ENCODE measurements around the gene LIN7B. TPM values are rescaled to one million over a fixed set of nuclear protein-coding genes. Genes with fewer than 3 reads are reported as not detected.

LIN7B gene
- total and polyA plus RNA-seq, 2 donors (not counting 1 experiment from before 2014, with no cell fraction given): 2.6 to 10.9 TPM

GRCh38 chr19:49094505-49095482 lies 19.4 kb upstream of the LIN7B start:
- H3K27ac ChIP-seq (ENCODE audit: insufficient read depth, low read length): no peak overlapping the region
- H3K36me3 ChIP-seq (ENCODE audit: control insufficient read depth, insufficient read depth, low read length): peaks cover 30% of the 10 kb centered on the region
- H3K9ac ChIP-seq (ENCODE audit: insufficient read depth, low read length): no peak overlapping the region
- TF ChIP-seq CTCF (conservative IDR thresholded peaks at IDR 0.05 in 1 of 2, IDR thresholded peaks at IDR 0.05 in 1 of 2; ENCODE audit: low read depth in 1 of 2, low read length in 2 of 2) (no peak), EZH2 (IDR thresholded peaks at IDR 0.05; ENCODE audit: low read length, missing control alignments) (no peak)
- no peaks in the 10 kb centered on the region for H3K9me3 ChIP-seq (ENCODE audit: control insufficient read depth, insufficient read depth, low read depth, low read length)
- H2AFZ ChIP-seq (ENCODE audit: low read length): no peak overlapping the region
- no peaks in the 10 kb centered on the region for H3K27me3 ChIP-seq (ENCODE audit: control insufficient read depth, insufficient read depth, low read length)
- no peak overlapping the region for H3K4me3 ChIP-seq (replicated peaks in 1 of 4; ENCODE audit: control extremely low read depth in 1 of 4, insufficient read depth in 1 of 4, low read depth in 3 of 4, low read length in 4 of 4)
- no peak for DNase-seq (ENCODE audit: low read depth in 2 of 2)
- no peaks in the 10 kb centered on the region for H4K20me1 ChIP-seq (ENCODE audit: control insufficient read depth, extremely low read depth, insufficient read depth, low read length)
- H3K79me2 ChIP-seq (ENCODE audit: control insufficient read depth, insufficient read depth, low read length): peaks cover 41% of the 10 kb centered on the region
- no peaks in the 10 kb centered on the region for H3K4me1 ChIP-seq (ENCODE audit: control insufficient read depth, extremely low read depth, insufficient read depth, low read length)
- no peak overlapping the region for H3K4me2 ChIP-seq (ENCODE audit: extremely low read depth, insufficient read depth, low read length)

GRCh38 chr19:49097453-49098288 lies 16.5 kb upstream of the LIN7B start:
- H3K9ac ChIP-seq (ENCODE audit: insufficient read depth, low read length): no peak overlapping the region
- no peaks in the 10 kb centered on the region for H3K27me3 ChIP-seq (ENCODE audit: control insufficient read depth, insufficient read depth, low read length)
- H3K4me1 ChIP-seq (ENCODE audit: control insufficient read depth, extremely low read depth, insufficient read depth, low read length): no peaks in the 10 kb centered on the region
- H3K79me2 ChIP-seq (ENCODE audit: control insufficient read depth, insufficient read depth, low read length): peaks cover 29% of the 10 kb centered on the region
- H3K4me2 ChIP-seq (ENCODE audit: extremely low read depth, insufficient read depth, low read length): no peak overlapping the region
- no peak overlapping the region for H3K27ac ChIP-seq (ENCODE audit: insufficient read depth, low read length)
- no peaks in the 10 kb centered on the region for H3K9me3 ChIP-seq (ENCODE audit: control insufficient read depth, insufficient read depth, low read depth, low read length)
- no peak overlapping the region for H2AFZ ChIP-seq (ENCODE audit: low read length)
- no peak overlapping the region for H3K4me3 ChIP-seq (replicated peaks in 1 of 4; ENCODE audit: control extremely low read depth in 1 of 4, insufficient read depth in 1 of 4, low read depth in 3 of 4, low read length in 4 of 4)
- TF ChIP-seq CTCF (conservative IDR thresholded peaks at IDR 0.05 in 1 of 2, IDR thresholded peaks at IDR 0.05 in 1 of 2; ENCODE audit: low read depth in 1 of 2, low read length in 2 of 2) (peak; percentile 98 to 100), EZH2 (IDR thresholded peaks at IDR 0.05; ENCODE audit: low read length, missing control alignments) (no peak)
- H3K36me3 ChIP-seq (ENCODE audit: control insufficient read depth, insufficient read depth, low read length): peaks cover 34% of the 10 kb centered on the region
- no peaks in the 10 kb centered on the region for H4K20me1 ChIP-seq (ENCODE audit: control insufficient read depth, extremely low read depth, insufficient read depth, low read length)
- peak; percentile 45 to 69 for DNase-seq (ENCODE audit: low read depth in 2 of 2)

- H3K4me1 ChIP-seq (ENCODE audit: control insufficient read depth, extremely low read depth, insufficient read depth, low read length): no peaks in the 10 kb centered on the region
- no peak for DNase-seq (ENCODE audit: low read depth in 2 of 2)
- H3K79me2 ChIP-seq (ENCODE audit: control insufficient read depth, insufficient read depth, low read length): peaks cover 25% of the 10 kb centered on the region
- H3K9ac ChIP-seq (ENCODE audit: insufficient read depth, low read length): no peak overlapping the region
- H3K9me3 ChIP-seq (ENCODE audit: control insufficient read depth, insufficient read depth, low read depth, low read length): no peaks in the 10 kb centered on the region
- no peak overlapping the region for H3K4me2 ChIP-seq (ENCODE audit: extremely low read depth, insufficient read depth, low read length)
- H3K36me3 ChIP-seq (ENCODE audit: control insufficient read depth, insufficient read depth, low read length): peaks cover 38% of the 10 kb centered on the region
- H3K27me3 ChIP-seq (ENCODE audit: control insufficient read depth, insufficient read depth, low read length): no peaks in the 10 kb centered on the region
- no peak overlapping the region for H3K27ac ChIP-seq (ENCODE audit: insufficient read depth, low read length)
- H3K4me3 ChIP-seq (replicated peaks in 1 of 4; ENCODE audit: control extremely low read depth in 1 of 4, insufficient read depth in 1 of 4, low read depth in 3 of 4, low read length in 4 of 4): no peak overlapping the region
- no peak for TF ChIP-seq CTCF (conservative IDR thresholded peaks at IDR 0.05 in 1 of 2, IDR thresholded peaks at IDR 0.05 in 1 of 2; ENCODE audit: low read depth in 1 of 2, low read length in 2 of 2)
- no peak for TF ChIP-seq EZH2 (IDR thresholded peaks at IDR 0.05; ENCODE audit: low read length, missing control alignments)
- no peak overlapping the region for H2AFZ ChIP-seq (ENCODE audit: low read length)
- H4K20me1 ChIP-seq (ENCODE audit: control insufficient read depth, extremely low read depth, insufficient read depth, low read length): no peaks in the 10 kb centered on the region
Observed at GRCh38 chr19:49098795-49099194, 15.4 kb upstream of the LIN7B start.
